ENCODE measurements around the gene SPPL2C.
"Not testable (repeated sequence)": the region's sequence is repeated elsewhere in the genome, so short reads cannot be mapped to it uniquely, and the experiment has no call there.

SPPL2C gene

GRCh38 chr17:45854209-45854608, 9.5 kb downstream of the SPPL2C start:
- Histone ChIP-seq H3K4me2 (ENCODE audit: low read length) (no peak overlapping the region), H3K27me3 (ENCODE audit: control insufficient read depth, low read length) (peaks cover 8% of the 10 kb centered on the region), H3K36me3 (ENCODE audit: control insufficient read depth, low read length) (no peaks in the 10 kb centered on the region), H3F3A (ENCODE audit: control insufficient read depth, insufficient read depth) (no peaks in the 10 kb centered on the region), H3K4me3 (ENCODE audit: low read length) (no peak overlapping the region), H3K27ac (ENCODE audit: low read depth, low read length) (no peak overlapping the region), H3K9me3 (ENCODE audit: control insufficient read depth, insufficient read depth, low read length) (no peaks in the 10 kb centered on the region), H4K20me1 (ENCODE audit: control insufficient read depth, insufficient read depth, low read depth, low read length) (no peaks in the 10 kb centered on the region), H3K9me2 (replicated peaks; ENCODE audit: control insufficient read depth, low read length) (no peaks in the 10 kb centered on the region), H3K79me2 (ENCODE audit: control insufficient read depth, low read length) (no peaks in the 10 kb centered on the region), H3K4me1 (ENCODE audit: control insufficient read depth, low read length) (peaks cover 4% of the 10 kb centered on the region; the same call in 1 of the 2 replicates)
- TF ChIP-seq EZH2phosphoT487 (IDR thresholded peaks at IDR 0.05; ENCODE audit: borderline replicate concordance, low read length) (no peak), CTCF (IDR thresholded peaks at IDR 0.05; ENCODE audit: low read depth, low read length, poor library complexity, severe bottlenecking) (no peak)

GRCh38 chr17:45855691-45856336, 11.1 kb downstream of the SPPL2C start:
- no peaks in the 10 kb centered on the region for H3K9me3 ChIP-seq (ENCODE audit: control insufficient read depth, insufficient read depth, low read length)
- no peaks in the 10 kb centered on the region for H3F3A ChIP-seq (ENCODE audit: control insufficient read depth, insufficient read depth)
- H3K4me3 ChIP-seq (ENCODE audit: low read length) = no peak overlapping the region
- H3K79me2 ChIP-seq (ENCODE audit: control insufficient read depth, low read length) = no peaks in the 10 kb centered on the region
- H3K4me2 ChIP-seq (ENCODE audit: low read length) = no peak overlapping the region
- peaks cover 4% of the 10 kb centered on the region; the same call in 1 of the 2 replicates for H3K4me1 ChIP-seq (ENCODE audit: control insufficient read depth, low read length)
- no peaks in the 10 kb centered on the region for H3K36me3 ChIP-seq (ENCODE audit: control insufficient read depth, low read length)
- H4K20me1 ChIP-seq (ENCODE audit: control insufficient read depth, insufficient read depth, low read depth, low read length) = no peaks in the 10 kb centered on the region
- H3K27ac ChIP-seq (ENCODE audit: low read depth, low read length) = no peak overlapping the region
- peaks cover 8% of the 10 kb centered on the region for H3K27me3 ChIP-seq (ENCODE audit: control insufficient read depth, low read length)
- H3K9me2 ChIP-seq (replicated peaks; ENCODE audit: control insufficient read depth, low read length) = no peaks in the 10 kb centered on the region
- TF ChIP-seq CTCF (IDR thresholded peaks at IDR 0.05; ENCODE audit: low read depth, low read length, poor library complexity, severe bottlenecking) (no peak), EZH2phosphoT487 (IDR thresholded peaks at IDR 0.05; ENCODE audit: borderline replicate concordance, low read length) (no peak)

- Histone ChIP-seq H3F3A (ENCODE audit: control insufficient read depth, insufficient read depth) (no peaks in the 10 kb centered on the region), H3K9me2 (replicated peaks; ENCODE audit: control insufficient read depth, low read length) (no peaks in the 10 kb centered on the region), H3K27ac (ENCODE audit: low read depth, low read length) (no peak overlapping the region), H4K20me1 (ENCODE audit: control insufficient read depth, insufficient read depth, low read depth, low read length) (no peaks in the 10 kb centered on the region), H3K36me3 (ENCODE audit: control insufficient read depth, low read length) (no peaks in the 10 kb centered on the region), H3K4me1 (ENCODE audit: control insufficient read depth, low read length) (no peaks in the 10 kb centered on the region), H3K27me3 (ENCODE audit: control insufficient read depth, low read length) (no peaks in the 10 kb centered on the region), H3K4me2 (ENCODE audit: low read length) (no peak overlapping the region), H3K9me3 (ENCODE audit: control insufficient read depth, insufficient read depth, low read length) (no peaks in the 10 kb centered on the region), H3K79me2 (ENCODE audit: control insufficient read depth, low read length) (no peaks in the 10 kb centered on the region), H3K4me3 (ENCODE audit: low read length) (no peak overlapping the region)
- no peak for TF ChIP-seq EZH2phosphoT487 (IDR thresholded peaks at IDR 0.05; ENCODE audit: borderline replicate concordance, low read length)
Measured at GRCh38 chr17:45857977-45858708, 13.5 kb downstream of the SPPL2C start.

GRCh38 chr17:45861165-45861564, 16.5 kb downstream of the SPPL2C start:
- Histone ChIP-seq H3K4me1 (ENCODE audit: control insufficient read depth, low read length) (no peaks in the 10 kb centered on the region), H4K20me1 (ENCODE audit: control insufficient read depth, insufficient read depth, low read depth, low read length) (no peaks in the 10 kb centered on the region), H3K27me3 (ENCODE audit: control insufficient read depth, low read length) (peaks cover 16% of the 10 kb centered on the region), H3K4me2 (ENCODE audit: low read length) (no peak overlapping the region), H3K9me3 (ENCODE audit: control insufficient read depth, insufficient read depth, low read length) (no peaks in the 10 kb centered on the region), H3K27ac (ENCODE audit: low read depth, low read length) (no peak overlapping the region), H3K36me3 (ENCODE audit: control insufficient read depth, low read length) (no peaks in the 10 kb centered on the region), H3F3A (ENCODE audit: control insufficient read depth, insufficient read depth) (no peaks in the 10 kb centered on the region), H3K9me2 (replicated peaks; ENCODE audit: control insufficient read depth, low read length) (no peaks in the 10 kb centered on the region), H3K4me3 (ENCODE audit: low read length) (no peak overlapping the region), H3K79me2 (ENCODE audit: control insufficient read depth, low read length) (no peaks in the 10 kb centered on the region)
- no peak for TF ChIP-seq CTCF (IDR thresholded peaks at IDR 0.05; ENCODE audit: low read depth, low read length, poor library complexity, severe bottlenecking)
- no peak for TF ChIP-seq EZH2phosphoT487 (IDR thresholded peaks at IDR 0.05; ENCODE audit: borderline replicate concordance, low read length)

- peaks cover 17% of the 10 kb centered on the region for H3K27me3 ChIP-seq (ENCODE audit: control insufficient read depth, low read length)
- H3K9me3 ChIP-seq (ENCODE audit: control insufficient read depth, insufficient read depth, low read length); H3K79me2 ChIP-seq (ENCODE audit: control insufficient read depth, low read length); H3K4me2 ChIP-seq (ENCODE audit: low read length); H3K36me3 ChIP-seq (ENCODE audit: control insufficient read depth, low read length); H4K20me1 ChIP-seq (ENCODE audit: control insufficient read depth, insufficient read depth, low read depth, low read length); H3K9me2 ChIP-seq (replicated peaks; ENCODE audit: control insufficient read depth, low read length); H3K4me3 ChIP-seq (ENCODE audit: low read length); H3K4me1 ChIP-seq (ENCODE audit: control insufficient read depth, low read length); H3F3A ChIP-seq (ENCODE audit: control insufficient read depth, insufficient read depth); H3K27ac ChIP-seq (ENCODE audit: low read depth, low read length): not testable (repeated sequence)
Measured at GRCh38 chr17:45862127-45862526, 17.4 kb downstream of the SPPL2C start.
